NCI-H2029 treated with DMSO at 0.1 percent for 48 hours (cell line): ENCODE measurements around the gene ALDH7A1.

Source experiments
- DNase-seq: peaks from one replicate; lab custom pipeline; 2025; lab: John Stamatoyannopoulos, UW

Gene ALDH7A1

DNA sequence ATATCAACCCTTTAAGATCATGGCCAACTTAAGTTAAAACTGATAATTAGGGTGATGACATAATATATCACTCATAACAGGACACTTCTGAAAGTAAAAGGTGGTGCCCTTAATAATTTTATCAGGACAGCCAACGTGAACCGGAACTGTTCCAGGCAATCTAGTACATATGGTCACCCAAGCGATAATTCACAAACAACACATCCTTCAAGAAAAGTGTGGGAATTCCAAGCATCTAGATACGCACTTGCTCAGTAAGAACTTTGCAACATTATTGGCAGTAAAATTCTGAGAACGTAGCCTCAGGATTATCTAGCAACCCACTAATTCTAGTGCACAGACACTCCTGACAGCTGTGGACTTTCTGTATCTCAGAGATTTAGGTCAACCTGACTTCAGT is 85.7 kb downstream of the ALDH7A1 start:
- DNase-seq = no peak

DNA sequence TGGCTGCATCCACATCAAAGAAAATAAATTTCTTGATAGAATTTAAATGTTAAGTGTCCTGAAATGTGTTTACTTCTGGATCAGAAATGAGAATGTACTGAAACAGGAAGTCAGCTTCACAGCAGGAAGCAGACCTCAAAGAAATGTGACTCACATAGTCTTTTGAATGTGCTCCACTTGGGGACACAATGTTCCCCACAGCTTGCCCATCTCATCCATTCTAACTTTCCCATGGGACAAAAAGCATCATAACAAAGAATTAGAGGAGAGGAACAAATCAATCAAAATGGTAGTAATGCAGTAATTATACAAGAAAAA is 86.1 kb downstream of the ALDH7A1 start:
- DNase-seq = no peak

GRCh38 chr5:126508251-126508961 is 86.6 kb downstream of the ALDH7A1 start:
- DNase-seq = no peak

- DNase-seq = no peak
Measured at GRCh38 chr5:126506079-126506478, 88.9 kb downstream of the ALDH7A1 start.

DNA sequence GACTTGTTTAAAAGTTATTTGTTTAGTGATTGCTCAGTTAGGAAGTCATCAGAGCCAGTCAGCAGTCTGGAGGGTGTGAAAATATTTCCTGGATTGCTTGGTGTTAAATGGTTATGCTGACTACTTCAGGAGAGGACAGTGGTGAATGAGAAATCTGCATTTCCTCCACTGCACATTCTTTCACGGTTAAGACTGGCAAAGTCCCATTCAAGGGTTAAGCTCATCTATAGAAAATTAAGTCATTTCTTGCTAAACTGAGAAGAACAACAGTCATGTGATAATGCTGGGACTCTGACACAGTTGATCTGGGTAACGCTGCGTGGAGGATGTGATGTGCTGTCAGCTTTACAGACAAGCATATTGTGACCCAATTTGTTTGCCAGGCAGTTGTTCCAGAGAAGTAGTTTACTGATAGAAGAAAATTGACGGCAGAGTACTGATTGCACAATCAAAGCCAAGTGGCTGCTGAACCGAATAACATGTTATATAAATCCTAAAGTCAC is 91.4 kb downstream of the ALDH7A1 start:
- DNase-seq = no peak

- DNase-seq = no peak
Measured at GRCh38 chr5:126501448-126501847, 93.6 kb downstream of the ALDH7A1 start.

DNA sequence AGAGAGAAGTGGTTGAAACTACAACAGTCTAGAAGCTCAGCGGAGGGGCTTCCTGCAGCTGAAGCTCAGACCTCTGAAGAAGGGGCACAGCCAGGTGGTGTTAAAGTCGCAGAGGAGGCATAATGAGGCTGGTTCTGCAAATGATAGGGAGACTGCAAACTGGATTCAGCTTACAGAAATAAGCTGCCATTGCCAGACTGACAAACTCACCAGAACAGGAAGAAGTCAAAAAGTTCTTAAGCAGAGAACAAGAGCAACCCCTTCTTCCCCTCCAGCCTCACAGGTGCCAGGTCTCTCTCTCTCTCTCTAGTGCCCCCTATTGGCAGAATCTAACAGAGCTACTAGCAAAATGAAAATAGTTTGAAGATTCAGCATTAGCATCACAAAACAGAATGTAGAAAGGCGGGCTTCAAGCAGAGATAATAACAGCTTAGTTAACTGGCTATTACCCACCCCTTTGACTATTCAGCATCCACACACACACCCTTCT is 95.1 kb downstream of the ALDH7A1 start:
- peak; percentile 44 for DNase-seq

- no peak for DNase-seq
Measured at GRCh38 chr5:126499278-126499677, 95.7 kb downstream of the ALDH7A1 start.

DNA sequence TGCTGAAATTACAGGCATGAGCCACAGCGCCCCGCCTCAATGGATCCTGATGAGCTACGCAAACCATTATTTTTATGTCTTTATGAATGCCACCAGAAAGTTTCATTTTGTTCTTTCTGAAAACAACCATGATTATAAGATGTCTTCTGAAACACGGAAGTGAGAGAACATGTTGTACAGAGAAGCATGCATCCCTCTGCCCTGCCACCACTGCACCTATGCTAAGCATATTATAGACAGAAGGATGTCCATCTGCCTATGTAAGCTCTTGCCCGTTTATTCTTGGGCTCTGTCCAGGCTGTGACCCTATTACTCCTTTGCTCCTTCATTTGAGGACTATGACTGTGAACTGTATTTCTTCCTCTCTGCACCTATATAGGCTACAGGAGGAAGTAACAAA is 97.5 kb downstream of the ALDH7A1 start:
- no peak for DNase-seq

- DNase-seq = no peak
Measured at GRCh38 chr5:126494393-126494792, 100.6 kb downstream of the ALDH7A1 start.

GRCh38 chr5:126492939-126493338 is 102.1 kb downstream of the ALDH7A1 start:
- no peak for DNase-seq

DNA sequence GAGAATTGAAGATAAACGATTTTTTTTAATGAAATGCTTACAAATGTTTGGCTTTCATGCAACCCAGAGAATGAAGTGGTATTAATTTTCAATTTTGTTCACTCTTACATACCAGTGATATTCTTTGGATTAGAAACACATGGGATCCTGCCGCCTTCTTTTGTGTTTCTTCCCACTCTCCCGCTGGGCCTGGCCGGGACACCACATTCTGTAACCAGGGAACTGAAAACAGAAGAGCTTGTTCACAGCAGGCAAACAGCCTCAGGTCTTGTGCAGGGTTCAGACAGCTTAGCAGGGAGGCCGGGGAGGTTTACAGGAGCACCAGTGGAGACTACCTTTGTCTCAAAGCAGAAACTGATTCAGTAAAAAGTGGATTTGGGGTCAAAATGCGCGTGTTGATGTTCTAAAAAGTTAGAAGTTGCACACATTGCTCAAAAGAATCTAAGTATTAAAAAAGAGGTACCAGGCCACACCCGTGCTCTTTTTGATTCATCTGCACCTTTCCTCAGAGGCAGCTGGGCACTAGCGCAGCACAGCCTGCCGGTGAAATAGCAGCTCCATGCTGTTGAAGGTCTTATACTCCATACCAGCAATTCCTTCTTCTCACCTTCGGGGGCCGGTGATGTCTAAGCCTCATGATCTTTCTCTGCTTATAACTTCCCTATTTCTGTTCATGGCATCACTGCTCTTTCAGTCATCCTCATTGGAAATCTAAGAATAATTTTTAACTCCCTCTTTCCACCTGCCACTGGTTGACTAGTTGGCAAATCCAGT is 104.7 kb downstream of the ALDH7A1 start:
- DNase-seq = no peak

DNA sequence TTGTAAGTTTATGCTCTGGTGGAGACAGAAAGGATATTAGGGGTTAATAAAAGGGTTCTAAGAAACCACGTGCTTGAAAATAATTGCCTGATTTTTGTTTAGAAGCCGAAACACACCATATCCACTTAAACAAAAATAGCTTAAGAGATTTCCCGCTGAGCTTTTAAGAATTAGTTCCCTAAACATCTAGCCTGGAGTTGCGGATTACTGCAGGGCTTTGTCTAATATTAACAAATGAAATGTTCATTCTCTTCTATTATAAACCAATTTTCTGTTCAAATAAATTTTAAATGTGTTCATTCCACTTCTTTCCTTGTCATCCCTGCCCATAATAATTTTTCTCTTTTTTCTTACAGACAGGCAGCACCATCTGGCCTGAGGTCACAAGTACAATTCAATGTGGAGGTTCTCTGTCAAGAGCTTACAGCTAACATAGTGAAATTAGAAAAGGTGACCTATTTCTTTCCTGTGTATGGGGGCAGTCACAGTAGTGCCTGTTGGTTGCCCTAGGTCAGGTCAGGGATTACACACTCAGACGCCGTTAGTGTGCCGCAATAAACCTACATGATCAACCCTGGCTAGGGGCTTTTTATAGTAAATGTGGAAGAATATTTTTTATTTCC is 106.5 kb downstream of the ALDH7A1 start:
- no peak for DNase-seq

DNA sequence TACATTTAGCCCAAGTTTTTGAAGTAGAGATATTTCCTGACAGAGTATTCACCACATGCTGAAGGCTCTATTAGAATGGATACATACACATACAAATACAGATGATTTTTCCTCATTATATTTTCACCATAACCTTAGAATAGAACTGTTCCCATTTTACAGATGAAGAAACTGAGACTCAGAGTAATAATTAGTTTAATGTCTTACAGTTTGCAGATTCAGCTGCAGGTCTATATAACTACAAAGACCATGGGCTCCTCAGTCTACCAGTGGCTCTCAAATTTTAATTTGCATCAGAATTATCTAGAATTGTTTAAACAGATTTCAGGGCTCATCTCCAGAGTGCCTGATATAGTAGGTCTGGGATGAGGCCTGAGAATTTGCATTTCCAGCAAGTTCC is 107.4 kb downstream of the ALDH7A1 start:
- no peak for DNase-seq

GRCh38 chr5:126486332-126486731 is 108.7 kb downstream of the ALDH7A1 start:
- no peak for DNase-seq

DNA sequence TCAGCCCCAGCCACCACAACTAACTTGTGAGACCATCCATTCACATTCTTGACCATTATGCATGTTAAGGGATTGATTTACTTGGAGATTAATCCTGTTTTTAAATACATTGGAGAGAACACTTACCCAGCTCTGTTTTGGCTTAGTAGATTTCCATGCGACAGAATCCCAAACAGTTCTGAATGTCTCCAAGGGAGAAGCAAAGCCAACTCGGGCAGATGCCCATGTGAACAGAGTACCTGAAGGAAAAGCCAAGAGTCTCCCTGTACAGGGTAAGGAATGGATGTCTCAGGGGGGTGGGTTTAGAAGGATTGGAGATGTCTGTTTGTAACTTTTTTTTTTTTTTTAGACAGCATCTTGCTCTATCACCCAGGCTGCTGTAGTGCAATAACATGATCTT is 110.8 kb downstream of the ALDH7A1 start:
- DNase-seq = no peak

DNA sequence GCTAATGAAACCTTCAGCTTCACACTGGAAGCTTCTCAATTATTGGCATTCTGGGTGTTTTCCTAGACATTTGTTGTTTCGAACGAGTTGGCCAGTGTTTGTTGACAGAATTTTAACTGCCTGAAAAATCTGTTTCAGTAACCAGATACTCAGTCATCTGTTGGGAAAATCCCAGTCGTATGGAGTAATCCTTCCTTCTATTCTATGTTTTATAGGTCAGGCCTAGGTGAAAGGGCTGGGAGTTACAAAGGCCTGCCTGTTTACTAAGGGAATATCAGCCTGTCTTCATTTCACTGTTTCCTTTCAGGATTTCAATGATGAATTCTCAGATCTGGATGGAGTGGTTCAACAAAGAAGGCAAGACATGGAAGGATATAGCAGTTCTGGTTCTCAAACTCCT is 111.9 kb downstream of the ALDH7A1 start:
- DNase-seq = no peak

- no peak for DNase-seq
Measured at GRCh38 chr5:126482591-126482990, 112.4 kb downstream of the ALDH7A1 start.

DNA sequence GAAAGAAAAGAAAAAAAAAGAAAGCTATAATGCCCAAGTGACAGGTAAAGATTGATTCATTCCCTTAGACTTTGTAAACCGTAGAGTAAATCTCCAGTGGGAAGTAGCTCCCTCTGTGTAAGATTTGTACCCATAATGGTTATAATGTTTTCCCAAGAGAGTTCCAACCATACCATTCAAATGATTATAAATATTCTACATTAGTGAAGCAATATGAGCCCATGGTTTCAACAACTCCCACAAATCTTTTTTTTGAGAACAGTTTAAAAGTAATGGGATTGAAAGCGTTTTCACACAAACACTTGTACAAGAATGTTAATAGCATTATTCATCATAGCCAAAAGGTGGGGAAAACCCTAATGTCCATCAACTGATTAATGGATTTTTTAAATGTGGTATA is 113.8 kb downstream of the ALDH7A1 start:
- DNase-seq = no peak
